Mesodermal cell (in vitro differentiated cells): ENCODE results near the gene SLC5A1.

ENCODE experiments used
- H3K27ac ChIP-seq: 2 replicates; pipeline ENCODE4 v1.7.0; 2013; ENCODE audit warnings: mild to moderate bottlenecking, low read depth, low read length, moderate library complexity; ENCODE audit not compliant: severe bottlenecking
- H3K36me3 ChIP-seq: 2 replicates; pipeline ENCODE4 v1.7.1; 2013; ENCODE audit warnings: mild to moderate bottlenecking, low read length, moderate library complexity; ENCODE audit not compliant: control insufficient read depth, insufficient read depth
- H3K4me1 ChIP-seq: one replicate; pipeline ENCODE4 v1.7.1; 2013; ENCODE audit warnings: mild to moderate bottlenecking, low read length; ENCODE audit not compliant: insufficient read depth, control insufficient read depth, poor library complexity, severe bottlenecking
- H3K4me3 ChIP-seq: 2 replicates; pipeline ENCODE4 v1.7.0; 2013; ENCODE audit warnings: low read length, control low read depth, mild to moderate bottlenecking; ENCODE audit not compliant: insufficient read depth, poor library complexity, severe bottlenecking; ENCODE audit errors: extremely low read depth
- H3K9me3 ChIP-seq: 2 replicates; pipeline ENCODE4 v1.7.1; 2013; ENCODE audit warnings: mild to moderate bottlenecking, low read length, moderate library complexity; ENCODE audit not compliant: control insufficient read depth
- WGBS, 2 experiments: methylation state at CpG; one replicate each; pipeline ENCODE4 v1.1.5; 2013; ENCODE audit warnings: missing lambda C conversion rate in 2 of 2; ENCODE audit not compliant: insufficient coverage in 2 of 2; 5-methylcytosine and 5-hydroxymethylcytosine counted together

SLC5A1 gene

GRCh38 chr22:32023251-32023827 is 19.7 kb upstream of the SLC5A1 start:
- Histone ChIP-seq H3K27ac (no peak overlapping the region), H3K4me3 (no peak overlapping the region), H3K4me1 (no peaks in the 10 kb centered on the region), H3K9me3 (no peaks in the 10 kb centered on the region), H3K36me3 (no peaks in the 10 kb centered on the region)
- WGBS, 2 experiments: no CpG with 5 or more reads among the region's 2 CpGs

DNA sequence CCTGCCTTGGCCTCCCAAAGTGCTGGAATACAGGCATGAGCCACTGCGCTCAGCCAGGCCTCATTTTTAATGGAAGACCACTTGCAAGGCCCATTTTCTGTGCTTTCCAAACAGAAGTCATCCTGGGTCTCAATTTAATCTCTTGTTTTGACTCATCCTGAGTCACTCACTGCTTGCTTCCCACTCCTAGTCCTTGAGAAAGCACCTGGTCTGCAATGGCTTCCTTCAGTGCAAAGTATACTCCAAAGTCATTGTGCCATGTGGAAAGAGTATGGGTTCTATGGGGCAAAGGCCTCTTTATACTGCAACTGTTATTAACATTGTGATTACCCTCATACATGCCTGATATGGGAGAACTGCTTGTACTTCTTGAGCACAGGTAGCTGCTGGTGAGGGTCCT is 18.3 kb upstream of the SLC5A1 start:
- H3K4me1 ChIP-seq: no peaks in the 10 kb centered on the region
- no peak overlapping the region for H3K4me3 ChIP-seq
- no peaks in the 10 kb centered on the region for H3K36me3 ChIP-seq
- H3K9me3 ChIP-seq: no peaks in the 10 kb centered on the region
- 86 to 100% methylated on average over 1 of the region's 1 CpG for WGBS, 2 experiments
- no peak overlapping the region for H3K27ac ChIP-seq

DNA sequence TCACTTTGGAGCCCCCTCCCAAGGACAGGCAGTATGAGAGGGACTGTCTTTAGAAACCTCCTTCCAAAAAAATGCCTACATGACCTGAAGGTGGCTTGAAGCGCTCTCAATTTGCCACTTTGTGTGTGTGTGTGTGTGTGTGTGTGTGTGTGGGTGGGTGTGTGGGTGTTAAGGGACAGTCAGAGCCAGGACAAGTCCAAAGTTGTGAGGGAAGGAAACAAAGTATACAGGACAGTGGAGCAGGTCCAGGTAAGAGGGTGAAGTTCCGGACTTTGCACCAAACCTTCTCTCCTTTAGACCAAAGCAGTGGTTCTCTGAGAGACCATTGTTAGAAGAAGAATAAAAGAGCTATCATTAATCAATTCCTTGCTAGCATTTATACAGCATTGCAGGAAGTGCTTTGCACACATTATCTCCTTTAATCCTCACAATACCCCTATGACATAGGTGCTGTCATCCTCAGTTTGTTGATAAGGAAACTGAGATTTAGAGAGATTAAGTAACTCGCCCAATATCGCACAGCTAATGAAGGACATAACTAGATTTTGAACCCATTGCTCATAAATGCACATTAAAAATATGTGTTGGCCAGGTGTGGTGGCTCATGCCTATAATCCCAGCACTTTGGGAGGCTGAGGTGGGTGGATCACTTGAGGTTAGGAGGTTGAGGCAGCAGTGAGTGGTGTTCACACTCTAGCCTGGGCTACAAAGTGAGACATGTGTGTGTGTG is 12.4 kb upstream of the SLC5A1 start:
- 80 to 100% methylated on average over 1 to 2 of the region's 4 CpGs for WGBS, 2 experiments
- Histone ChIP-seq H3K36me3 (no peaks in the 10 kb centered on the region), H3K4me3 (no peak overlapping the region), H3K27ac (no peak overlapping the region), H3K4me1 (no peaks in the 10 kb centered on the region), H3K9me3 (no peaks in the 10 kb centered on the region)

DNA sequence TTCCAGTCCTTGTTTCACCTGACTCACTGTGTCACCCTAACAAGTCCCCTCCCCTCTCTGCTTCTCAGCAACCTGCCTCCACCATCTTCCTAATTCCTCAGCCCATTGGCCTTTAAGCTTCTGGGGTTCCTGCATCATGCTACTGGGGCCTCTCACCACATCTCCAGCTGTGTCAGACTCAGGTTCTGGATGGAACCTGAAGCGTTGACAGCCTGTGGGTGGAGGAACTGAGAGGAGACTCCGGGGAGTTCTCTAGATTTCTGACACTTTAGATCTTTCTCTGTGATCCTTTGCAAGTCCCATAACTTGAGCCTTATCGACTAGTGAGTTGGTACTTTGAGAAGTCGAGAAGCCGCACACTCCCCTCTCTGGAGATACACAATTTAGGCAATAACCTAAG is 11.6 kb upstream of the SLC5A1 start:
- WGBS, 2 experiments: 81 to 88% methylated on average over 2 to 5 of the region's 5 CpGs
- no peaks in the 10 kb centered on the region for H3K36me3 ChIP-seq
- no peaks in the 10 kb centered on the region for H3K4me1 ChIP-seq
- H3K4me3 ChIP-seq: no peak overlapping the region
- no peak overlapping the region for H3K27ac ChIP-seq
- no peaks in the 10 kb centered on the region for H3K9me3 ChIP-seq

GRCh38 chr22:32034275-32034674 is 8.8 kb upstream of the SLC5A1 start:
- H3K4me3 ChIP-seq: no peak overlapping the region
- H3K27ac ChIP-seq: no peak overlapping the region
- 72 to 93% methylated on average over 2 to 3 of the region's 5 CpGs for WGBS, 2 experiments
- H3K36me3 ChIP-seq: no peaks in the 10 kb centered on the region
- H3K4me1 ChIP-seq: no peaks in the 10 kb centered on the region
- H3K9me3 ChIP-seq: no peaks in the 10 kb centered on the region

- Histone ChIP-seq H3K36me3 (no peaks in the 10 kb centered on the region), H3K4me3 (no peak overlapping the region), H3K27ac (no peak overlapping the region), H3K4me1 (peaks cover 12% of the 10 kb centered on the region), H3K9me3 (no peaks in the 10 kb centered on the region)
- WGBS, 2 experiments: 82 to 86% methylated on average over 2 to 4 of the region's 6 CpGs
Observed at GRCh38 chr22:32037236-32037635, 5.8 kb upstream of the SLC5A1 start.

DNA sequence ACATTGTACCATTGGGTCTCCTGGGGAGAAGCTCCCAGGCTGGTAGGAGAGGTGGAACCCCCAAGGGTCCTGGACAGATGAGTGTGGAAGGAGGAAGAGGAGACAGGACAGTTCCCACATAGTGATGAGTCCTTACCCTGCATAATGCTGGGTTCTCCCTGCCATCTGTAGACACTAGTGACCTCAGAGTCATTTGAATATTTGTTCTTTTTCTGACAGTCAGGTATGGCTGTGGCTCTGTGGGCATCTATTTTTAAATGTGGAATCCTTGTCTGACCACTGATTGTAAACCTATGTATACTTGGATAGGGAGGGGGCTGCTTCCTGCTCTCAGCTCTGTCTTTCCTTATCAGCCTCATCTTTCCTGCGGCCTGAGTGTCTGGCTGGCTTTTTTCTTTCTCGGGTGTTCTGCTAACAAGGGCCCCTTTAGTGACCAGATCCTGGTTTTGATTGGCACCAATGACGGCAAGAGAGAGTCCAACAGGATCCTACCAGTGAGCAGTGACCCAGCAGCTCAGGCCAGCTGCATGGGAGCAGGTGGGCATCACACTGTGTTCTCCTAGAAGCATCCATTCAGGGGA is 2.6 kb upstream of the SLC5A1 start:
- WGBS, 2 experiments: 75 to 82% methylated on average over 2 of the region's 3 CpGs
- peaks cover 12% of the 10 kb centered on the region for H3K4me1 ChIP-seq
- no peaks in the 10 kb centered on the region for H3K36me3 ChIP-seq
- H3K27ac ChIP-seq: no peak overlapping the region
- no peak overlapping the region for H3K4me3 ChIP-seq
- H3K9me3 ChIP-seq: no peaks in the 10 kb centered on the region

GRCh38 chr22:32043391-32043790 is 330 bp downstream of the SLC5A1 start:
- no peak overlapping the region for H3K4me3 ChIP-seq
- no peak overlapping the region for H3K27ac ChIP-seq
- 86 to 87% methylated on average over 8 to 9 of the region's 9 CpGs for WGBS, 2 experiments
- H3K4me1 ChIP-seq: peaks cover 12% of the 10 kb centered on the region
- no peaks in the 10 kb centered on the region for H3K9me3 ChIP-seq
- H3K36me3 ChIP-seq: no peaks in the 10 kb centered on the region

DNA sequence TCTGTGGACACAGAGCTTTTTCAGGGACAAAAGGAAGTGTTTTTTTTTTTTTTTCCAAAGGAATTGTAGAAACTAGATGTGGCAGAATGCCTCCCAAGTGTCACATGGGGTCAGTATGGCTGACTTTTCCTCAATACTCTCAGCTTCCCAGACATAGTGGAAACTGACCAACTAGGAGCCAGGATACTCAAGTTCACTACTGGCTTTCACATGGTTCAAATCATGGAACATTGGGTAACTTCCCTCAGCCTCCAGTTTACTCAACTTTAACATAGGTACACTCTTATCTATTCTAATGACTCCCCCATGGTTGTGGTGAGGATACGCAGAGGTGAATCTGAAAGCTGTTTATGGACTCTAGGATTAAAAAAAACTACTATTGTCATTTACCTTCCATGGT is 1.4 kb downstream of the SLC5A1 start:
- no peak overlapping the region for H3K27ac ChIP-seq
- WGBS, 2 experiments: no CpG with 5 or more reads among the region's 1 CpG
- H3K4me3 ChIP-seq: no peak overlapping the region
- no peaks in the 10 kb centered on the region for H3K9me3 ChIP-seq
- no peaks in the 10 kb centered on the region for H3K36me3 ChIP-seq
- H3K4me1 ChIP-seq: peaks cover 12% of the 10 kb centered on the region

GRCh38 chr22:32044913-32045312 is 1.9 kb downstream of the SLC5A1 start:
- Histone ChIP-seq H3K9me3 (no peaks in the 10 kb centered on the region), H3K4me3 (no peak overlapping the region), H3K4me1 (peaks cover 12% of the 10 kb centered on the region), H3K36me3 (no peaks in the 10 kb centered on the region), H3K27ac (no peak overlapping the region)
- 80 to 90% methylated on average over 1 to 2 of the region's 3 CpGs for WGBS, 2 experiments

DNA sequence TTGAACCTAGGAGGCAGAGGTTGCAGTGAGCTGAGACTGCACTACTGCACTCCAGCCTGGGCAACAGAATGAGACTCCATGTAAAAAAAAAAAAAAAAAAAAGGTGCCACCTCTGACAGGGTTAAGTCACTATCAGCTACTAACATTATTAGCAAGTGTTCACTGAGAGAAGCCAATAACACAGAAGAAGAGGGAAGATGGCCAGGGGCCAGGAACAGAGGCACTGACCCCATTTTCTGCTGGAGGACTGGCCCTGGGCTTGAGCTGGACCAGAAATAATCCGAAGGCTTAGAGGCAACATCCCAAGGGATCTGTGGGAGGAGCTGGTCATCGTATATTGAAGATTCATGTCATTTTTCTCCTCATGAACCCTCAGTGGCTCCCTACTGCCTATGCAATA is 5.0 kb downstream of the SLC5A1 start:
- 100% methylated on average over 2 of the region's 2 CpGs for WGBS, 2 experiments
- no peaks in the 10 kb centered on the region for H3K9me3 ChIP-seq
- H3K27ac ChIP-seq: no peak overlapping the region
- no peaks in the 10 kb centered on the region for H3K4me1 ChIP-seq
- no peaks in the 10 kb centered on the region for H3K36me3 ChIP-seq
- no peak overlapping the region for H3K4me3 ChIP-seq
